ENCODE data around the gene NAA16. TPM values are rescaled to one million over a fixed set of nuclear protein-coding genes. Genes with fewer than 3 reads are reported as not detected.
"Not testable (repeated sequence)": the region's sequence is repeated elsewhere in the genome, so short reads cannot be mapped to it uniquely, and the experiment has no call there.

Gene NAA16
- 22.6 TPM for polyA plus RNA-seq (2012; ENCODE audit: insufficient read depth, insufficient read length)

DNA sequence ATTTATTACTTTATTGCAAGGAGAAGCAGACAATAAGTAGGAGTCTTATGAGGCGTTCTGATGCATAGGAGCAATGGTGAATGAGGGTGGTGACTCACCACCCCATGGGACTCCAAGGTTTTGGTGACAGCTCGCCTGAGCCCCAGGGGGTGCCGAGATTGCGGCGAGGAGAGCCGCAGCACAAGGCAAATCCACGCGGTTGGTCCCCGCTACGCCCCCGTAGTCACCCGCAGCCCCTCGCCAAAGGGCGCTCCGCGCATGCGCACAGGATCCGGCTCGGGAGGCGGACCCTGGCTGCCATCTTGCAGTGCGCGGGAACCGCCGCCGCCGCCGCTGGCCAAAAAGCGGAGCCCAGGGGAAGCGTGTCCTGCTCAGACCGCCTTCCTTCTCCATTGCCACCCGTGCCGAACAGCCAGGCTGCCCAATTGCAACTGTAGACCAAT, at the start of gene NAA16:
Gene NAA16, plus strand, starts transcription at position 305 of the 443 bp plus-strand sequence. CDS start 262 bp downstream, outside the sequence.
- DNase-seq (ENCODE audit: low read depth, low spot score), result peak; percentile 91
- H3K4me3 ChIP-seq (ENCODE audit: low read length), result peak within 1 kb of the TSS; percentile 76

- DNase-seq (ENCODE audit: low read depth, low spot score), result peak; percentile 86
- peak within 1 kb of the TSS; percentile 78 for H3K4me3 ChIP-seq (ENCODE audit: low read length)
These were observed 47.7 kb upstream of the NAA16 start, which contains the start of gene MTRF1 for GRCh38 chr13:41263261-41263971. Gene MTRF1 (minus strand): TSS chr13:41263576. CDS start chr13:41260907, 2,669 bp downstream.

DNA sequence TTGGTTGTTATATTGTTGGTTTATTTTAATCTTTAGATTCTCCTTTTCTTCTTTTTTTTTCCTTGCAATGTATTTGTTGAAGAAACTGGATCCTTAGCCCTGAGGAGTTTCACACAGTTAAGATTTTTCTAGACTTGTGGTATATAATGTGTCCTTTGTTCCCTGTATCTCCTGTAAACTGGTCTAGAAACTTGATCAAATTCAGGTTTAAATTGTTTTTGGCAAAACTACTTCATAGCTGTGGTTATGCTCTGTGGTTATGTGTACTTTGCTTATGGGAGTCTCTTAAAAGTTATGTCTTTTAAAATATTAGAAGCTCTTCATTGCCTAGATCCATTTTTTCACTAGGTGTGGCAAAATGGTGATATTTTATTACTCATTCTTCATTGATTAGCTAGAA, 44.0 kb upstream of the NAA16 start:
- no peak overlapping the region for H3K4me3 ChIP-seq (ENCODE audit: low read length)
- no peak for DNase-seq (ENCODE audit: low read depth, low spot score)

DNA sequence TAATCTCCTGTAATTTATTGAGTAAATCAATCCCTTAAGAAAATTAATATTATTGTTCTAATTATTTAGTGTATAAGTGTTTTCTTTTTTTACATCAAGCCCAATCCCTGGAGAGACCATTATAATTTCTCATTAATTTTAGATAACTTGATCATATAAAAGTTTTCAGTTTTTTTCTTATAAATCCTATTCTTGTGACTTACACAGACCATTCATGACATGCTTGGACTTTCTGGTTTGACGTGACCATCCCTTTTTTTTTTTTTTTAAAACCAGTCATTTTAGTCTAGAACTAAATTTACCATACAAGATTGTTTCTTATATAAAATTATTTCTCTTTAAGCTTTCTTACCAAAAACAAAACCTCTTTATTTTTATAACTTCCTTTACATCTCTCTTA, 42.3 kb upstream of the NAA16 start:
- no peak overlapping the region for H3K4me3 ChIP-seq (ENCODE audit: low read length)
- DNase-seq (ENCODE audit: low read depth, low spot score), result peak; percentile 46

- no peak overlapping the region for H3K4me3 ChIP-seq (ENCODE audit: low read length)
- DNase-seq (ENCODE audit: low read depth, low spot score), result peak; percentile 69
These were observed 39.4 kb upstream of the NAA16 start for GRCh38 chr13:41271456-41272285.

- no peak overlapping the region for H3K4me3 ChIP-seq (ENCODE audit: low read length)
- DNase-seq (ENCODE audit: low read depth, low spot score), result no peak
These were observed 37.1 kb upstream of the NAA16 start for GRCh38 chr13:41273831-41274441.

- no peak overlapping the region for H3K4me3 ChIP-seq (ENCODE audit: low read length)
- no peak for DNase-seq (ENCODE audit: low read depth, low spot score)
These were observed 36.2 kb upstream of the NAA16 start for GRCh38 chr13:41274881-41275280.

GRCh38 chr13:41276824-41277223, 34.2 kb upstream of the NAA16 start:
- DNase-seq (ENCODE audit: low read depth, low spot score), result no peak
- H3K4me3 ChIP-seq (ENCODE audit: low read length), result no peak overlapping the region

- not testable (repeated sequence) for H3K4me3 ChIP-seq (ENCODE audit: low read length); DNase-seq (ENCODE audit: low read depth, low spot score)
These were observed 31.9 kb upstream of the NAA16 start for GRCh38 chr13:41279156-41279555.

GRCh38 chr13:41282129-41282571, 28.9 kb upstream of the NAA16 start:
- no peak for DNase-seq (ENCODE audit: low read depth, low spot score)
- H3K4me3 ChIP-seq (ENCODE audit: low read length), result no peak overlapping the region

- H3K4me3 ChIP-seq (ENCODE audit: low read length), result no peak overlapping the region
- no peak for DNase-seq (ENCODE audit: low read depth, low spot score)
These were observed 26.4 kb upstream of the NAA16 start for GRCh38 chr13:41284512-41285288.

DNA sequence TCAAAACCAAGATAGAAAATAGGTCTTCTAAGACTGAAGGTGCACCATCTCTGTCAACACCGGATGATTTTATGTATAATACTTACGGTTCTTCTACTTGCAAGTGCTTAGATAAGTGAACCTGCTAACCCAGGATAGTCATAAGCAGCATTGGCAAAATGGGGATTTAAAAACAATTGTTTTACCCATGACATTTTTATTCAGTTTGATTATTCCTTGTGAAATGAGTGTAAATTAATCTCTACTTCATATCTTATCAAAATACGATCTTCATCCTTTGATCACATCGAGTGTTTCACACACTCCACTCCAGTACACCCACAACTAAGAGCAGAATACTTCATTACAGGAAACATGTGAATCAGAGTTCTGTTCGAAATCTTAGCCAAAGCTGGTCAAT, 24.7 kb upstream of the NAA16 start:
- DNase-seq (ENCODE audit: low read depth, low spot score), result peak; percentile 30
- H3K4me3 ChIP-seq (ENCODE audit: low read length), result no peak overlapping the region

DNA sequence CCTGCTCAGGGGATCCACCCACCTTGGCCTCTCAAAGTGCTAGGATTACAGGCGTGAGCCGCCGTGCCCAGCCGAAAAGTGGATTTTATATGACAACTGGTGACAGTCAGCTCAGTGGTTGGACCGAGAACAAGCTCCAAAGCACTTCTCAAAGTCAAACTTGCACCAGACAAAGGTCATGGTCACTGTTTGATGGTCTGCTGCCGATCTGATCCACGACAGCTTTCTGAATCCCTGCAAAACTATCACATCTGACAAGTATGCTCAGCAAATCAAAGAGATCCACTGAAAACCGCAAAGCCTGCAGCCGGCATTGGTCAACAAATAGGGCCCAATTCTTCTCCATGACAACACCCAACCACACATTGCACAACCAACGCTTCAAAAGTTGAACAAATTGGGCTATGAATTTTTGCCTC, 21.6 kb upstream of the NAA16 start:
- H3K4me3 ChIP-seq (ENCODE audit: low read length), result no peak overlapping the region
- DNase-seq (ENCODE audit: low read depth, low spot score), result no peak

DNA sequence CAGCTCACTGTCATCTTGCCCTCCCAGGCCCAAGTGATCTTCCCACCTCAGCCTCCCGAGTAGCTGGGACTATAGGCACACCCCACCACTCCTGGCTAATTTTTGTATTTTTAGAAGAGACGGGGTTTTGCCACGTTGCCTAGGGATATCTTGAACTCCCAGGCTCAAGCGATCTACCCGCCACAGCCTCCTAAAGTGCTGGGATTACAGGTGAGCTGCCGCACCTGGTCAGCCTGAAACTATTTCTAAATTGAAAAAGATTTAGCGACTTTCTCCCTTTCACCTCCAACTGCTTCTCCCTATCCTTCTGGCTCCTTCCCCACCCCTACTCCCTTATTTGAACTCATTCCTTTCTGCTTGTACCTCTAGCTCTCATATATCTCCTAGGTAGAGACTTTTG, 19.8 kb upstream of the NAA16 start:
- no peak overlapping the region for H3K4me3 ChIP-seq (ENCODE audit: low read length)
- DNase-seq (ENCODE audit: low read depth, low spot score), result no peak

DNA sequence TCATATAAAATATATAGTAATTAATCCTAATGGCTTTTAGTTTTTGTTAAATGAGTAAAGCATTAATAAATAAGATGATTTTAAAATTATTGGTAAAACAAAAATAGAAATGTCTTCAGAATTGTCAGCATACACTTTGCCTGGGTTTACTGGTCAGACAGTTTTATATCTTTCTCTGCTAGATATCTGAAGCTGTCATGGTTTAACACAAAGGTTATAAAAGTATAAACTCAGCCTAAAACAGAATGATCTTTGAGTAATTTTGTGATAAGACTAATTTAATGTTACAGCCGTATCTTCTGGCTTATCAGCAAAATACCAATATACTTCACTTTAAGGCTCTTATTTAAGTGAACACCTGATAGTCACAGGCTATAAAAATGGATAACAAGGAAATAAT, 17.8 kb upstream of the NAA16 start:
- DNase-seq (ENCODE audit: low read depth, low spot score), result no peak
- no peak overlapping the region for H3K4me3 ChIP-seq (ENCODE audit: low read length)

DNA sequence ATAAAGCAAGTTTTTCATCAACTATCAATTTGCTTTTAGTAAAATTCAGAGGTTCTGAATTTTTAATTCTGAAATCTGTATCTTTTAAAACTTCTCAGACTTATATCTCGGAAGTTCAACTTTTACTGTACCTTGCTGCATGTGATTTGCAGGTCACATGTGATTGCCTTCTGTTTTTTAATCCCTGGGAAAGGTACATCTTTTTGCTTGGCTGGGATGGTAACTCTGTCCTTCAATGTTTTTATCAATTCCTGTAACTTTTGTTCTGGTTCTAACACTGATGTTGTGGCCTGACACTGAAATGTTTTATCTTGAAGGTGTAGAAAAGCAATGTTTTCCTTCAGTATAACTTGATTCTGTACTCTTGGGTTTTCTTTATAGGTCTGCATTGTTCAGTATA, 16.2 kb upstream of the NAA16 start:
- DNase-seq (ENCODE audit: low read depth, low spot score), result no peak
- H3K4me3 ChIP-seq (ENCODE audit: low read length), result no peak overlapping the region

GRCh38 chr13:41295973-41296372, 15.1 kb upstream of the NAA16 start:
- DNase-seq (ENCODE audit: low read depth, low spot score), result no peak
- H3K4me3 ChIP-seq (ENCODE audit: low read length), result no peak overlapping the region

GRCh38 chr13:41296879-41297646, 14.0 kb upstream of the NAA16 start:
- H3K4me3 ChIP-seq (ENCODE audit: low read length), result no peak overlapping the region
- DNase-seq (ENCODE audit: low read depth, low spot score), result no peak
